GM21447 (cell line): ENCODE measurements around the gene QDPR.
"Not testable (repeated sequence)": the region's sequence is repeated elsewhere in the genome, so short reads cannot be mapped to it uniquely, and the experiment has no call there.

Experiments used
- ATAC-seq: cut with Tn5 transposase; IDR thresholded peaks from one replicate; pipeline ENCODE4 v1.9.1; 2021; ENCODE audit not compliant: unreplicated experiment

QDPR gene

GRCh38 chr4:17511950-17512795 lies at the start of gene QDPR:
TSS of gene QDPR (minus strand) at chr4:17512090. CDS start at chr4:17512054, 36 bp downstream.
- peak; percentile 93 for ATAC-seq

- ATAC-seq = no peak
These were observed 49.5 kb upstream of the QDPR start for GRCh38 chr4:17561195-17561909.

- no peak for ATAC-seq
These were observed 48.3 kb upstream of the QDPR start for GRCh38 chr4:17560065-17560673.

GRCh38 chr4:17559709-17560048 lies 47.8 kb upstream of the QDPR start:
- no peak for ATAC-seq

GRCh38 chr4:17558941-17559708 lies 47.2 kb upstream of the QDPR start:
- no peak for ATAC-seq

- ATAC-seq = no peak
These were observed 46.0 kb upstream of the QDPR start for GRCh38 chr4:17557880-17558279.

GRCh38 chr4:17556498-17556897 lies 44.6 kb upstream of the QDPR start:
- ATAC-seq = no peak

GRCh38 chr4:17554568-17554967 lies 42.7 kb upstream of the QDPR start:
- ATAC-seq = no peak

- ATAC-seq = no peak
These were observed 40.5 kb upstream of the QDPR start for GRCh38 chr4:17552427-17552826.

GRCh38 chr4:17550549-17550948 lies 38.7 kb upstream of the QDPR start:
- ATAC-seq = no peak

GRCh38 chr4:17546678-17547077 lies 34.8 kb upstream of the QDPR start:
- no peak for ATAC-seq

GRCh38 chr4:17546222-17546621 lies 34.3 kb upstream of the QDPR start:
- ATAC-seq = no peak

- no peak for ATAC-seq
These were observed 33.7 kb upstream of the QDPR start for GRCh38 chr4:17545374-17546140.

GRCh38 chr4:17544831-17545234 lies 32.9 kb upstream of the QDPR start:
- no peak for ATAC-seq

GRCh38 chr4:17544205-17544604 lies 32.3 kb upstream of the QDPR start:
- ATAC-seq = no peak

- not testable (repeated sequence) for ATAC-seq
These were observed 25.2 kb upstream of the QDPR start for GRCh38 chr4:17537060-17537459.

- no peak for ATAC-seq
These were observed 24.0 kb upstream of the QDPR start for GRCh38 chr4:17535906-17536305.

GRCh38 chr4:17535242-17535641 lies 23.4 kb upstream of the QDPR start:
- no peak for ATAC-seq

GRCh38 chr4:17534705-17535104 lies 22.8 kb upstream of the QDPR start:
- no peak for ATAC-seq

GRCh38 chr4:17531538-17532285 lies 19.8 kb upstream of the QDPR start:
- no peak for ATAC-seq
